Tibial nerve (tissue), 4 donors: Measurements from ENCODE around the gene MMP25. TPM values are rescaled to one million over a fixed set of nuclear protein-coding genes. Genes with fewer than 3 reads are reported as not detected.

ENCODE experiments used
- DNase-seq, 2 donors: peaks; one replicate each; pipeline ENCODE4 v3.0.0-alpha.2; 2019; ENCODE audit warnings: low spot score in 2 of 2
- H3K27ac ChIP-seq, 4 donors: fragments of 200-600 bp; sonication (generic) in 3 of 4; one replicate each; pipeline ENCODE4 v1.5.1; 2017 to 2019; ENCODE audit warnings: mild to moderate bottlenecking in 1 of 4
- H3K27me3 ChIP-seq, 2 donors: fragments of 200-600 bp; sonication (generic) in 1 of 2; one replicate each; pipeline versions ENCODE4 v1.5.1 to v1.6.0; 2017 to 2019
- H3K36me3 ChIP-seq, 3 donors: fragments of 200-600 bp; sonication (generic); one replicate each; pipeline ENCODE4 v1.5.1; 2018 to 2019
- H3K4me1 ChIP-seq, 4 donors: fragments of 200-600 bp; sonication (generic) in 3 of 4; one replicate each; pipeline ENCODE4 v1.5.1; 2017 to 2019
- H3K4me3 ChIP-seq, 4 donors: fragments of 200-600 bp; sonication (generic) in 3 of 4; one replicate each; pipeline ENCODE4 v1.5.1; 2017 to 2019; ENCODE audit warnings: mild to moderate bottlenecking in 1 of 4, moderate library complexity in 1 of 4
- H3K9me3 ChIP-seq, 4 donors: fragments of 200-600 bp; sonication (generic) in 3 of 4; one replicate each; pipeline ENCODE4 v1.5.1; 2017 to 2019
- EP300 ChIP-seq, 2 donors: sonication (generic); formaldehyde crosslinking; IDR thresholded peaks; one replicate each; pipeline ENCODE4 v1.6.1; 2017; ENCODE audit warnings: antibody characterized with exemption in 2 of 2, mild to moderate bottlenecking in 1 of 2
- POLR2A ChIP-seq, 2 donors: fragments of 450-650 bp; IDR thresholded peaks; one replicate each; pipeline ENCODE4 v1.6.1; 2017; ENCODE audit warnings: antibody characterized with exemption in 2 of 2, mild to moderate bottlenecking in 2 of 2, moderate library complexity in 2 of 2
- WGBS, 2 donors: methylation state at CpG; one replicate each; pipeline ENCODE4 v1.1.5; 2018; 5-methylcytosine and 5-hydroxymethylcytosine counted together
- total RNA-seq, 4 donors: library from RNA; depleted of rRNA; stranded (reverse); fragments of >200 nt; gene quantifications; one replicate each; pipeline ENCODE4 v1.1.0, GENCODE V29; 2016
- TF ChIP-seq, protein P1 (sequence below), 5 experiments: fragments of 200-600 bp in 3 of 5; fragments of 450-650 bp in 2 of 5; sonication (generic) in 3 of 5; IDR thresholded peaks; one replicate each; pipeline ENCODE4 v1.5.1; 2016 to 2019; ENCODE audit warnings: antibody characterized with exemption in 5 of 5, mild to moderate bottlenecking in 3 of 5, moderate library complexity in 2 of 5

The MMP25 gene
- total RNA-seq, 4 donors from 2014 or later, result under 0.01 to 0.42 TPM; not detected in 2

DNA sequence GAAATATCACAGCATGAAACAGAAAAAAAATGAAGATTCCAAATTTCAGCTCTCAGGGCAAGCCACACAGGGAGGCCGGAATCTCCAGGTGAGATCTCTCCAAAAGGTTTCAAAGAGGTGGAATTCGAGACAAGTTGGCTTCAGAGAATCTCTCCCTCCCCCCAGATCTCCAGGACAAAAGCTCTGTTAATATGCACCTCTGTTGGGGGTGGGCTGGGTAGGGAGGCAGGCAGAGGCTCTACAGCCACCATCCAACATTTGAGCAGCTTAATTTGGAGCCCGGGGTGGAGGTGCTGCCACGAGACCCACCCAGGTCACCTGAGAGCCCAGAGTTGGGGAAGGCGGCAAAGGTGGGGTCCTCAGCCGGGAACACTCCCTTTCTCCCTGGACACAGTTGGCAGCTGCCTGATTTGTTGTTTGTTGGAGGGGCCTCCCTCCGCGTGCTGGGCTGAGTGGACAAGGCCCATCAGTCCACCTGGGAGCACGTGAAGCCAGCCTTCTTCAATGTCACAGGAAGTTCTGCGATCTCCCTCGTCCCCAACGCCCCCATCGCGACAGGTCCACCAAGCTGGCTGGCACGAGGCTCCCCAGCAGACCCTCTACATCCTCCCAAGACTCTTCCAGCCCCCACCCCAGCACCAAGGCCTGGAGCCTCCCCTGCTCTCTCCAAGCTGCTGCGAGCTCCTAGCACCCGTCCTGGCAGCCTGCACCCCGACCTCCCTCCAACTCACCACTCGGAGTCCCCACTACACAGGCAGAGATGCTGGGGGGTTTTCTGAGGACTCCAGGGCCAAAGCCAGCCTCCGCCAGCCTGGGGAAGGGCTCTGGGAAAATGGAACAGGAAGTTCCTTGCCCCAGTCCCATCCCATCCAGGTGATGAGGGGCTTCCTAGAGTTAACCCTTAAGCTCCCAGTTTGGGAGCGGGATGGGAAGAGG, 52.4 kb downstream of the MMP25 start, which contains the start of gene ZSCAN10:
ZSCAN10 (minus strand) TSS at position 836 of the 936 bp plus-strand sequence. CDS start 6,357 bp downstream, outside the sequence.
- no peak within 1 kb of the TSS for H3K27ac ChIP-seq
- no peak for TF ChIP-seq EP300 (IDR thresholded peaks at IDR 0.05)
- TF ChIP-seq POLR2A (IDR thresholded peaks at IDR 0.05), result no peak
- TF ChIP-seq, protein P1, sequence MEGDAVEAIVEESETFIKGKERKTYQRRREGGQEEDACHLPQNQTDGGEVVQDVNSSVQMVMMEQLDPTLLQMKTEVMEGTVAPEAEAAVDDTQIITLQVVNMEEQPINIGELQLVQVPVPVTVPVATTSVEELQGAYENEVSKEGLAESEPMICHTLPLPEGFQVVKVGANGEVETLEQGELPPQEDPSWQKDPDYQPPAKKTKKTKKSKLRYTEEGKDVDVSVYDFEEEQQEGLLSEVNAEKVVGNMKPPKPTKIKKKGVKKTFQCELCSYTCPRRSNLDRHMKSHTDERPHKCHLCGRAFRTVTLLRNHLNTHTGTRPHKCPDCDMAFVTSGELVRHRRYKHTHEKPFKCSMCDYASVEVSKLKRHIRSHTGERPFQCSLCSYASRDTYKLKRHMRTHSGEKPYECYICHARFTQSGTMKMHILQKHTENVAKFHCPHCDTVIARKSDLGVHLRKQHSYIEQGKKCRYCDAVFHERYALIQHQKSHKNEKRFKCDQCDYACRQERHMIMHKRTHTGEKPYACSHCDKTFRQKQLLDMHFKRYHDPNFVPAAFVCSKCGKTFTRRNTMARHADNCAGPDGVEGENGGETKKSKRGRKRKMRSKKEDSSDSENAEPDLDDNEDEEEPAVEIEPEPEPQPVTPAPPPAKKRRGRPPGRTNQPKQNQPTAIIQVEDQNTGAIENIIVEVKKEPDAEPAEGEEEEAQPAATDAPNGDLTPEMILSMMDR (IDR thresholded peaks at IDR 0.05), result no peak
- no peaks in the 10 kb centered on the region for H3K36me3 ChIP-seq
- DNase-seq, result no peak
- H3K4me1 ChIP-seq, result peaks cover 0 to 7% (median 3%) of the 10 kb centered on the region in 4 donors
- H3K27me3 ChIP-seq, result peaks cover 0 to 57% of the 10 kb centered on the region in 2 donors
- H3K9me3 ChIP-seq, result no peaks in the 10 kb centered on the region
- 29 to 32% methylated on average over 20 to 21 of the region's 21 CpGs for WGBS, 2 donors
- peak within 1 kb of the TSS in 1 of 4 donors; percentile 15 for H3K4me3 ChIP-seq

DNA sequence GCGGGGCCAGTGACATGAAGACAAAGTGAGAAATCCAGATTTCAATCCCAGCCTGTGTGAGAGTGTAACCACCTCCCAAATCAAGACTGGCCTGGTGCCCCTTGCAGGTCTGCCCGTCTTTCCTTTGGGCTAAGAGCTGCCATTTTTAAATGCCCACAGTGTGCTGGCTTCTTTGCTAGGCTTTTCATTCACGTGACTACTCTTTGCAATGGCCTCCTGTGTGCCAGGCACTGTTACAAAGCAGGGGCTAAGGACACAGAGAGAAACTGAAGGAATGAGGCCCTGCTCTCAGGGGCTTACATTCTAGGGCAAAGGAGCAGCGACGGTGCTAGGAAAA, 53.0 kb downstream of the MMP25 start:
- no peak for DNase-seq
- H3K4me1 ChIP-seq, result peaks cover 0 to 7% (median 3%) of the 10 kb centered on the region in 4 donors
- H3K9me3 ChIP-seq, result no peaks in the 10 kb centered on the region
- TF ChIP-seq POLR2A (IDR thresholded peaks at IDR 0.05) (no peak), EP300 (IDR thresholded peaks at IDR 0.05) (no peak)
- TF ChIP-seq, protein P1 (IDR thresholded peaks at IDR 0.05), result no peak
- no peak overlapping the region for H3K4me3 ChIP-seq
- H3K36me3 ChIP-seq, result no peaks in the 10 kb centered on the region
- 45% methylated on average over 5 of the region's 5 CpGs for WGBS, 2 donors
- no peak overlapping the region for H3K27ac ChIP-seq
- peaks cover 0 to 56% of the 10 kb centered on the region in 2 donors for H3K27me3 ChIP-seq

DNA sequence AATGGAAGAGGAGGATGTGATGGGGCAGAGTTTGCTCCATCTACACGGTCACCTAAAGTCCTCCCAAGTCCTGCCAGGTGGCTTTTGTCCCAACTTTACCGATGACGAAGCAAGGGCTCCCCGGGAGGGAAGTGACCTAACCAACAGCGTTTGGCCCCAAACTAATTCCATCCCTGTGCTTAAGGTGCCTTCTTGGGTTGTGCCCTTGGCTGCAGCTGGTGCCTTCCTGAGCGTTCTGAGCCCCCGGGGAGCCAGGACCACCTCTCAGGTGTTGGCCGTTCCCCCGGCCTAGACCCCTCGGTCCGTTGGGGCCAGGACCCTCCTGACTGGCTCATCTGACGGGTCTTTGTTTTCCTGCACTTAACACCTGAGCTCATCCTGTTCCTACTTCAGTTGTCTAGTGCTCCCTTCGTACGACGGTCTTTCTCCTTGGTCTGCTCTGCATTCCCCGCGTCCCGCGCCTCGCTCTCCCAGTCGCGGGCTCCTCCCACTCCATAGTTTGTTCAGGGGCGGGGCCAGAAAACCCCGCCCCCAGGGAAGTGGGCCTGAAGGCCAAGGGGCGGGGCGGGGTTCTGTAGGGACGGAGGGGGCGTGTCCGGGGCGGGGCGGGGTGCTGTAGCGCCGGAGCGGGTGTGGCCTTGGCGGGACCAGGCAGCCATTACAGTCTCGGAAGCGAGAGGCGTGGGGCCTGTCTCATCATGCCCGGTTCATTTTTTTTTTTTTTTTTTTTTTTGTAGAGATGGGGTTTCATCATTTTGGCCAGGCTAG, 53.6 kb downstream of the MMP25 start:
- 3 to 7% methylated on average over 39 of the region's 39 CpGs for WGBS, 2 donors
- H3K27me3 ChIP-seq, result peaks cover 0 to 52% of the 10 kb centered on the region in 2 donors

DNA sequence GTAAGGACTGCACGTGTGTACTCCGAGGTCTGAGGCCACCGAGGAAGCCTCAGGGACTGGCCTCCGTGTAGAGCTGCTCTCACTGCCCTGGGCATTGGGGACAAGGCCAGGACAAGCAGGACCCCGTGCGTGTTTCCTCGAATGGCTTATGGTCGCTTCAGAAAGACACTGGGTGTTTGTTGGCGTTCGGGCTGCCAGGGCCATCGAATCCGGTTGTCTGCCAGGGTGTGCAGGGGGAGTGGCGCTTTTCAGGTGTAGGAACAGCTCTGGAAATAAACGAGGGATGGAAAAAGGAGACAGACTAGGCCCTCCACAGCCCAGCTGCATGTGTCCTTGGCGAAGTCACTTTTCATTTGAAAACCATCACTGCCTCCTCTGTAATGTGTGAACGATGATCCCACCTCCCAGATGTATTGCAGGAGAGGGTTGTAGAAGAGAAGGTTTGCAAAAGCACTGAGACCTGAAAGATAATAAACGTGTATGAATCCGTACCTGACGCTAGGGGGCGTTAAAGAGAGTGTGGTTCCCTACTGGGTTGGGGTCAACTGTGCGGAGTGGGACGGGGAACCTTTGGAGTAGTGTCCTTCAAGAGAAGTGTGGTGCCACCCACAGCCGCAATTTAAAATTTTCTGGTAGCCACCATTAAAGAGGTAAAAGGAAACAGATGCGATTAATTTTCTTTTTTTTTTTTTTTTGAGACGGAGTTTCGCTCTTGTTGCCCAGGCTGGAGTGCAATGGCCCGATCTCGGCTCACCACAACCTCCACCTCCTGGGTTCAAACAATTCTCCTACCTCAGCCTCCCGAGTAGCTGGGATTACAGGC, 54.9 kb downstream of the MMP25 start:
- Histone ChIP-seq H3K36me3 (no peaks in the 10 kb centered on the region), H3K4me3 (no peak overlapping the region), H3K9me3 (no peaks in the 10 kb centered on the region), H3K27ac (peak overlapping the region in 1 of 4 donors; percentile 15), H3K27me3 (peaks cover 0 to 52% of the 10 kb centered on the region in 2 donors), H3K4me1 (peaks cover 0 to 14% (median 5%) of the 10 kb centered on the region in 4 donors)
- no peak for DNase-seq
- no peak for TF ChIP-seq POLR2A (IDR thresholded peaks at IDR 0.05)
- TF ChIP-seq EP300 (IDR thresholded peaks at IDR 0.05), result no peak
- TF ChIP-seq, protein P1 (IDR thresholded peaks at IDR 0.05), result peak in 4 of 5 experiments; percentile 28 to 39 (median 32)
- WGBS, 2 donors, result 39 to 63% methylated on average over 20 to 29 of the region's 29 CpGs

More for the DNA sequence above, 53.6 kb downstream of the MMP25 start:
- DNase-seq, result peak; percentile 77 to 78
- Histone ChIP-seq H3K27ac (no peak overlapping the region), H3K4me1 (peaks cover 0 to 7% (median 3%) of the 10 kb centered on the region in 4 donors), H3K36me3 (no peaks in the 10 kb centered on the region), H3K9me3 (no peaks in the 10 kb centered on the region), H3K4me3 (peak overlapping the region in 1 of 4 donors; percentile 15)
- TF ChIP-seq, protein P1 (IDR thresholded peaks at IDR 0.05), result no peak
- TF ChIP-seq POLR2A (IDR thresholded peaks at IDR 0.05) (no peak), EP300 (IDR thresholded peaks at IDR 0.05) (no peak)
